T-helper 1 cell treated with Interleukin-12 subunit alpha and Interleukin-12 subunit beta and Interleukin-4 antibody, amounts not matched to agents 30 μg/mL and 1 μg/mL, for 36 hours (primary cell): ENCODE results near the gene ARHGEF2.
"Not testable (repeated sequence)": the region's sequence is repeated elsewhere in the genome, so short reads cannot be mapped to it uniquely, and the experiment has no call there.

Experiments used
- H3K27ac Mint-ChIP-seq: one replicate; pipeline ENCODE4 v1.8.0; 2021; ENCODE audit warnings: mild to moderate bottlenecking, mixed read lengths
- H3K27me3 Mint-ChIP-seq: one replicate; pipeline ENCODE4 v1.8.0; 2021; ENCODE audit warnings: low read depth, mixed read lengths
- H3K36me3 Mint-ChIP-seq: one replicate; pipeline ENCODE4 v1.8.0; 2021; ENCODE audit warnings: low read depth, mixed read lengths
- H3K4me1 Mint-ChIP-seq: one replicate; pipeline ENCODE4 v1.8.0; 2021; ENCODE audit warnings: low read depth, mixed read lengths
- H3K4me3 Mint-ChIP-seq: one replicate; pipeline ENCODE4 v1.8.0; 2021; ENCODE audit warnings: mild to moderate bottlenecking, moderate library complexity, mixed read lengths
- H3K9me3 Mint-ChIP-seq: one replicate; pipeline ENCODE4 v1.8.0; 2021; ENCODE audit warnings: mixed read lengths

ARHGEF2 gene

GRCh38 chr1:156002188-156002911 lies 24.0 kb upstream of the ARHGEF2 start:
- Mint-ChIP-seq H3K9me3 (no peaks in the 10 kb centered on the region), H3K27ac (no peak overlapping the region), H3K4me1 (peaks cover 20% of the 10 kb centered on the region), H3K36me3 (peaks cover 7% of the 10 kb centered on the region), H3K27me3 (no peaks in the 10 kb centered on the region), H3K4me3 (no peak overlapping the region)

- Mint-ChIP-seq H3K4me3 (no peak overlapping the region), H3K4me1 (peaks cover 18% of the 10 kb centered on the region), H3K9me3 (no peaks in the 10 kb centered on the region), H3K27me3 (no peaks in the 10 kb centered on the region), H3K27ac (no peak overlapping the region), H3K36me3 (peaks cover 2% of the 10 kb centered on the region)
Measured at GRCh38 chr1:156001662-156002171, 23.4 kb upstream of the ARHGEF2 start.

- Mint-ChIP-seq H3K4me3 (no peak overlapping the region), H3K27me3 (no peaks in the 10 kb centered on the region), H3K9me3 (no peaks in the 10 kb centered on the region), H3K4me1 (peaks cover 18% of the 10 kb centered on the region), H3K27ac (no peak overlapping the region), H3K36me3 (no peaks in the 10 kb centered on the region)
Measured at GRCh38 chr1:156001021-156001661, 22.8 kb upstream of the ARHGEF2 start.

- Mint-ChIP-seq H3K4me3 (no peak overlapping the region), H3K9me3 (no peaks in the 10 kb centered on the region), H3K4me1 (peaks cover 17% of the 10 kb centered on the region), H3K27ac (no peak overlapping the region), H3K36me3 (no peaks in the 10 kb centered on the region), H3K27me3 (no peaks in the 10 kb centered on the region)
Measured at GRCh38 chr1:155999964-156000363, 21.6 kb upstream of the ARHGEF2 start.

- H3K27ac Mint-ChIP-seq, result peak overlapping the region; percentile 34
Measured at GRCh38 chr1:155996166-155996565, 17.8 kb upstream of the ARHGEF2 start.

GRCh38 chr1:155993595-155993994 lies 15.2 kb upstream of the ARHGEF2 start:
- H3K27ac Mint-ChIP-seq, result peak overlapping the region; percentile 14
- no peak overlapping the region for H3K4me3 Mint-ChIP-seq
- H3K9me3 Mint-ChIP-seq, result no peaks in the 10 kb centered on the region
- H3K36me3 Mint-ChIP-seq, result no peaks in the 10 kb centered on the region
- H3K4me1 Mint-ChIP-seq, result peaks cover 26% of the 10 kb centered on the region
- no peaks in the 10 kb centered on the region for H3K27me3 Mint-ChIP-seq

More at GRCh38 chr1:155996166-155996565, 17.8 kb upstream of the ARHGEF2 start:
- H3K27me3 Mint-ChIP-seq, result no peaks in the 10 kb centered on the region
- no peaks in the 10 kb centered on the region for H3K9me3 Mint-ChIP-seq
- peaks cover 9% of the 10 kb centered on the region for H3K4me1 Mint-ChIP-seq
- H3K36me3 Mint-ChIP-seq, result no peaks in the 10 kb centered on the region
- no peak overlapping the region for H3K4me3 Mint-ChIP-seq

- Mint-ChIP-seq H3K9me3 (no peaks in the 10 kb centered on the region), H3K4me1 (peaks cover 18% of the 10 kb centered on the region), H3K27me3 (no peaks in the 10 kb centered on the region), H3K36me3 (no peaks in the 10 kb centered on the region), H3K4me3 (no peak overlapping the region), H3K27ac (no peak overlapping the region)
Measured at GRCh38 chr1:155990005-155990739, 11.8 kb upstream of the ARHGEF2 start.

GRCh38 chr1:155989242-155990004 lies 11.1 kb upstream of the ARHGEF2 start:
- Mint-ChIP-seq H3K4me3 (no peak overlapping the region), H3K9me3 (no peaks in the 10 kb centered on the region), H3K27ac (no peak overlapping the region), H3K27me3 (no peaks in the 10 kb centered on the region), H3K36me3 (no peaks in the 10 kb centered on the region), H3K4me1 (peaks cover 18% of the 10 kb centered on the region)

GRCh38 chr1:155984903-155985645 lies 6.7 kb upstream of the ARHGEF2 start:
- not testable (repeated sequence) for H3K36me3 Mint-ChIP-seq, H3K27ac Mint-ChIP-seq, H3K27me3 Mint-ChIP-seq, H3K9me3 Mint-ChIP-seq, H3K4me3 Mint-ChIP-seq
- peaks cover 38% of the 10 kb centered on the region for H3K4me1 Mint-ChIP-seq

- Mint-ChIP-seq H3K9me3 (no peaks in the 10 kb centered on the region), H3K4me3 (no peak overlapping the region), H3K27me3 (no peaks in the 10 kb centered on the region), H3K4me1 (peaks cover 39% of the 10 kb centered on the region), H3K36me3 (peaks cover 3% of the 10 kb centered on the region), H3K27ac (no peak overlapping the region)
Measured at GRCh38 chr1:155984341-155984740, 6.0 kb upstream of the ARHGEF2 start.

- Mint-ChIP-seq H3K27ac (no peak overlapping the region), H3K9me3 (no peaks in the 10 kb centered on the region), H3K4me1 (peaks cover 33% of the 10 kb centered on the region), H3K36me3 (peaks cover 3% of the 10 kb centered on the region), H3K4me3 (no peak overlapping the region), H3K27me3 (no peaks in the 10 kb centered on the region)
Measured at GRCh38 chr1:155983191-155984024, 5.1 kb upstream of the ARHGEF2 start.

- no peaks in the 10 kb centered on the region for H3K9me3 Mint-ChIP-seq
- H3K27ac Mint-ChIP-seq, result peak overlapping the region; percentile 47
- peaks cover 35% of the 10 kb centered on the region for H3K4me1 Mint-ChIP-seq
- H3K36me3 Mint-ChIP-seq, result peaks cover 8% of the 10 kb centered on the region
- no peak overlapping the region for H3K4me3 Mint-ChIP-seq
- H3K27me3 Mint-ChIP-seq, result no peaks in the 10 kb centered on the region
Measured at GRCh38 chr1:155982106-155982505, 3.8 kb upstream of the ARHGEF2 start.
